SK-N-SH treated with all-trans-retinoic acid at 6 μM for 48 hours (cell line): ENCODE measurements around the gene C1orf159.
"Not testable (repeated sequence)": the region's sequence is repeated elsewhere in the genome, so short reads cannot be mapped to it uniquely, and the experiment has no call there.

ENCODE experiments used
- ATAC-seq: fragments of 200-7000 bp; cut with Tn5 transposase; 3 replicates; pipeline ENCODE4 v1.9.1; 2020; ENCODE audit warnings: mild to moderate bottlenecking, moderate library complexity
- ARNTL ChIP-seq: fragments of 450-650 bp; formaldehyde crosslinking; IDR thresholded peaks from 2 replicates; pipeline ENCODE4 v1.5.0; 2020; ENCODE audit warnings: low read depth, mild to moderate bottlenecking, moderate library complexity, borderline replicate concordance
- BACH2 ChIP-seq: fragments of 250-450 bp; sonication (Bioruptor Pico); IDR thresholded peaks from 2 replicates; pipeline ENCODE4 v1.9.0; 2021; ENCODE audit warnings: mild to moderate bottlenecking, borderline replicate concordance
- CSDC2 ChIP-seq: fragments of 250-450 bp; sonication (Bioruptor Pico); IDR thresholded peaks from 2 replicates; pipeline ENCODE4 v1.5.0; 2020; ENCODE audit warnings: mild to moderate bottlenecking, moderate library complexity
- ESRRG ChIP-seq: fragments of 250-450 bp; sonication (Bioruptor Pico); IDR thresholded peaks from 2 replicates; pipeline ENCODE4 v1.6.1; 2021; ENCODE audit warnings: mild to moderate bottlenecking
- GLIS3 ChIP-seq: fragments of 250-450 bp; sonication (Bioruptor Pico); IDR thresholded peaks from 2 replicates; pipeline ENCODE4 v1.5.0; 2020; ENCODE audit warnings: mild to moderate bottlenecking, moderate library complexity
- ISL1 ChIP-seq: fragments of 250-450 bp; sonication (Bioruptor Pico); IDR thresholded peaks from 2 replicates; pipeline ENCODE4 v2.1.2; 2022; ENCODE audit warnings: mild to moderate bottlenecking, moderate library complexity
- OSR1 ChIP-seq: fragments of 250-450 bp; sonication (Bioruptor Pico); IDR thresholded peaks from 2 replicates; pipeline ENCODE4 v1.8.0; 2022; ENCODE audit warnings: moderate library complexity, mild to moderate bottlenecking, inconsistent platforms
- PPARA ChIP-seq: fragments of 250-450 bp; sonication (Bioruptor Pico); IDR thresholded peaks from 2 replicates; pipeline ENCODE4 v1.5.0; 2020; ENCODE audit warnings: mild to moderate bottlenecking, borderline replicate concordance
- RARB ChIP-seq: fragments of 250-450 bp; sonication (Bioruptor Pico); IDR thresholded peaks from 2 replicates; pipeline ENCODE4 v1.8.0; 2021; ENCODE audit warnings: mild to moderate bottlenecking, moderate library complexity
- SNAI2 ChIP-seq: fragments of 250-450 bp; sonication (Bioruptor Pico); IDR thresholded peaks from 2 replicates; pipeline ENCODE4 v1.5.0; 2020; ENCODE audit warnings: mild to moderate bottlenecking, moderate library complexity
- TCF4 ChIP-seq: fragments of 250-450 bp; sonication (Bioruptor Pico); IDR thresholded peaks from 2 replicates; pipeline ENCODE4 v1.8.0; 2021; ENCODE audit warnings: mild to moderate bottlenecking, moderate library complexity, borderline replicate concordance
- TOX ChIP-seq: fragments of 250-450 bp; sonication (Bioruptor Pico); IDR thresholded peaks from 2 replicates; pipeline ENCODE4 v1.8.0; 2021; ENCODE audit warnings: mild to moderate bottlenecking, moderate library complexity, borderline replicate concordance
- ZC3H10 ChIP-seq: fragments of 250-450 bp; sonication (Bioruptor Pico); IDR thresholded peaks from 2 replicates; pipeline ENCODE4 v1.5.1; 2021; ENCODE audit warnings: mild to moderate bottlenecking, moderate library complexity
- ZFP3 ChIP-seq: fragments of 250-450 bp; sonication (Bioruptor Pico); IDR thresholded peaks from 2 replicates; pipeline ENCODE4 v1.5.0; 2020; ENCODE audit warnings: mild to moderate bottlenecking, moderate library complexity
- ZFP30 ChIP-seq: fragments of 450-650 bp; formaldehyde crosslinking; IDR thresholded peaks from 2 replicates; pipeline ENCODE4 v1.5.0; 2022; ENCODE audit warnings: mild to moderate bottlenecking, moderate library complexity
- ZNF565 ChIP-seq: fragments of 450-650 bp; formaldehyde crosslinking; conservative IDR thresholded peaks from 2 replicates; pipeline ENCODE4 v1.5.0; 2020; ENCODE audit warnings: low read depth, mild to moderate bottlenecking, moderate library complexity
- ZNF70 ChIP-seq: fragments of 450-650 bp; formaldehyde crosslinking; IDR thresholded peaks from 2 replicates; pipeline ENCODE4 v1.5.0; 2020; ENCODE audit warnings: mild to moderate bottlenecking, moderate library complexity
- ZNF8 ChIP-seq: fragments of 450-650 bp; formaldehyde crosslinking; IDR thresholded peaks from 2 replicates; pipeline ENCODE4 v1.5.0; 2020; ENCODE audit warnings: mild to moderate bottlenecking, moderate library complexity
- TF ChIP-seq, protein P1 (sequence below): fragments of 250-450 bp; sonication (Bioruptor Pico); IDR thresholded peaks from 2 replicates; pipeline ENCODE4 v1.8.0; 2021; ENCODE audit warnings: low read depth, mild to moderate bottlenecking, moderate library complexity, borderline replicate concordance
- TF ChIP-seq, protein P2 (sequence below): fragments of 250-450 bp; sonication (Bioruptor Pico); IDR thresholded peaks from 2 replicates; pipeline ENCODE4 v1.5.0; 2020; ENCODE audit warnings: mild to moderate bottlenecking, moderate library complexity
- TF ChIP-seq, protein P3 (sequence below): fragments of 250-450 bp; sonication (Bioruptor Pico); IDR thresholded peaks from 2 replicates; pipeline ENCODE4 v1.8.0; 2020; ENCODE audit warnings: mild to moderate bottlenecking, moderate library complexity, borderline replicate concordance
- TF ChIP-seq, protein P4 (sequence below): fragments of 250-450 bp; sonication (Bioruptor Pico); IDR thresholded peaks from 2 replicates; pipeline ENCODE4 v1.5.1; 2020; ENCODE audit warnings: low read depth, mild to moderate bottlenecking, moderate library complexity

C1orf159 gene

DNA sequence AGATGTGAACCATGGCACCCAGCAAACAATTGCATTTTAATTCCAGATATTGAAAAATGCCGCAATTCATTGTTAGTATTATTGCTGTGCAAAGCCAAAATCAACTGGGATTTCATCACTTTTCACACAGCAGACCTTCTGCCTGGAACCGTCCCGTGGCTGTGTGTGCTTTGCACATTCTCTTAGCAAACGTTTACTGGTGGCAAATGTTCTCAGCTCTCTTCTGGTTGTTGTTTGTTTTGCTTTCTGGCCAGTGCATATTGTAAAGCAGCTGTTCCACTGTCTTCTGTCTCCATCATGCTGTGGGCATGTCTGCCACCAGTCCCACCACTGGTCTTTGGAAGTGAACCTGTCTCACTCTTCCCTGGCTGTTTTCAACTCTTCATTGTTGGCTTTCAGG lies 38.0 kb upstream of the C1orf159 start:
- ATAC-seq, result no peak
- TF ChIP-seq ISL1 (no peak), TOX (CRISPR knock-in tag) (no peak), PPARA (CRISPR knock-in tag) (no peak), ESRRG (CRISPR knock-in tag) (no peak), ZNF565 (CRISPR knock-in tag) (no peak), ZFP30 (CRISPR knock-in tag) (no peak), RARB (CRISPR knock-in tag) (no peak), ZNF8 (CRISPR knock-in tag) (no peak), TCF4 (CRISPR knock-in tag) (no peak), SNAI2 (CRISPR knock-in tag) (no peak), ARNTL (CRISPR knock-in tag) (no peak), CSDC2 (CRISPR knock-in tag) (no peak), ZC3H10 (no peak), BACH2 (CRISPR knock-in tag) (no peak)

DNA sequence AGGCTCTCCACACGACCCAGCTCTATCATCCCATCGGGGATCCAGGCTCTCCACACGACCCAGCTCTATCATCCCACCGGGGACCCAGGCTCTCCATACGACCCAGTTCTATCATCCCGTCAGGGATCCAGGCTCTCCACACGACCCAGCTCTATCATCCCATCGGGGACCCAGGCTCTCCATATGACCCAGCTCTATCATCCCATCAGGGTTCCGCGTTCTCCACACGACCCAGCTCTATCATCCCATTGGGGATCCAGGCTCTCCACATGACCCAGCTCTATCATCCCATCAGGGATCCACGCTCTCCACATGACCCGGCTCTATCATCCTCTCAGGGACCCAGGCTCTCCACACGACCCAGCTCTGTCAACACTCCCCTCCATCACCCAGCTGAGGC lies 37.3 kb upstream of the C1orf159 start:
- not testable (repeated sequence) for ATAC-seq

DNA sequence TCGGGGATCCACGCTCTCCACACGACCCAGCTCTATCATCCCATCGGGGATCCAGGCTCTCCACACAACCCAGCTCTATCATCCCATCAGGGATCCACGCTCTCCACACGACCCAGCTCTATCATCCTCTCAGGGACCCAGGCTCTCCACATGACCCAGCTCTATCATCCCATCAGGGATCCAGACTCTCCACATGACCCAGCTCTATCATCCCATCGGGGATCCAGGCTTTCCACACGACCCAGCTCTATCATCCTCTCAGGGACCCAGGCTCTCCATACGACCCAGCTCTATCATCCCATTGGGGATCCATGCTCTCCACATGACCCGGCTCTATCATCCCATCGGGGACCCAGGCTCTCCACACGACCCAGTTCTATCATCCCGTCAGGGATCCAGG lies 36.5 kb upstream of the C1orf159 start:
- ATAC-seq, result not testable (repeated sequence)

DNA sequence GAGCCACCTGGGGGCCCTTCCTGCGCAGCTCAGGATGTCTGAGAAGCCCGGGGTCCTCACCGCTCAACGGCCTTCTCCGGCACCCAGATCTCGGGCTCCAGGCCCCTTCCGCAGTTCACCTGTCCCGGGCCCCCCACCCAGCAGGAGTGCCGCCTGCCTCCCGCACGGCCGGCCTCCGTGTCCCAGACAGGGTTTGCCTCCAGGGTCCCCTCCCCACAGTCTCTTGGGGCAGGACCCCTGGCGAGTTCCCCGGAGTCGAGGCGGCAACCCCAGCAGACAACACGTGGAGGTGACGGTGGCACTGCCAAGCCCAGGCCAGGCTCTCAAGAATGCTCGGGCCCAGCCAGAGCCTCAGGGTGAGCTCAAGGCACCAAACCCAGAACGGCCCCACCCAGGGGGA lies 35.4 kb upstream of the C1orf159 start:
- TF ChIP-seq, protein P1, sequence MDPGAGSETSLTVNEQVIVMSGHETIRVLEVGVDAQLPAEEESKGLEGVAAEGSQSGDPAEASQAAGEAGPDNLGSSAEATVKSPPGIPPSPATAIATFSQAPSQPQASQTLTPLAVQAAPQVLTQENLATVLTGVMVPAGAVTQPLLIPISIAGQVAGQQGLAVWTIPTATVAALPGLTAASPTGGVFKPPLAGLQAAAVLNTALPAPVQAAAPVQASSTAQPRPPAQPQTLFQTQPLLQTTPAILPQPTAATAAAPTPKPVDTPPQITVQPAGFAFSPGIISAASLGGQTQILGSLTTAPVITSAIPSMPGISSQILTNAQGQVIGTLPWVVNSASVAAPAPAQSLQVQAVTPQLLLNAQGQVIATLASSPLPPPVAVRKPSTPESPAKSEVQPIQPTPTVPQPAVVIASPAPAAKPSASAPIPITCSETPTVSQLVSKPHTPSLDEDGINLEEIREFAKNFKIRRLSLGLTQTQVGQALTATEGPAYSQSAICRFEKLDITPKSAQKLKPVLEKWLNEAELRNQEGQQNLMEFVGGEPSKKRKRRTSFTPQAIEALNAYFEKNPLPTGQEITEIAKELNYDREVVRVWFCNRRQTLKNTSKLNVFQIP (CRISPR knock-in tag), result no peak
- TF ChIP-seq ZNF565 (CRISPR knock-in tag) (no peak), RARB (CRISPR knock-in tag) (no peak), TCF4 (CRISPR knock-in tag) (no peak), ZFP3 (CRISPR knock-in tag) (no peak), CSDC2 (CRISPR knock-in tag) (no peak), BACH2 (CRISPR knock-in tag) (no peak), ESRRG (CRISPR knock-in tag) (no peak), ZNF70 (no peak), ZNF8 (CRISPR knock-in tag) (no peak), ISL1 (no peak), ZC3H10 (no peak), PPARA (CRISPR knock-in tag) (no peak), GLIS3 (no peak), OSR1 (CRISPR knock-in tag) (no peak)
- TF ChIP-seq, protein P2, sequence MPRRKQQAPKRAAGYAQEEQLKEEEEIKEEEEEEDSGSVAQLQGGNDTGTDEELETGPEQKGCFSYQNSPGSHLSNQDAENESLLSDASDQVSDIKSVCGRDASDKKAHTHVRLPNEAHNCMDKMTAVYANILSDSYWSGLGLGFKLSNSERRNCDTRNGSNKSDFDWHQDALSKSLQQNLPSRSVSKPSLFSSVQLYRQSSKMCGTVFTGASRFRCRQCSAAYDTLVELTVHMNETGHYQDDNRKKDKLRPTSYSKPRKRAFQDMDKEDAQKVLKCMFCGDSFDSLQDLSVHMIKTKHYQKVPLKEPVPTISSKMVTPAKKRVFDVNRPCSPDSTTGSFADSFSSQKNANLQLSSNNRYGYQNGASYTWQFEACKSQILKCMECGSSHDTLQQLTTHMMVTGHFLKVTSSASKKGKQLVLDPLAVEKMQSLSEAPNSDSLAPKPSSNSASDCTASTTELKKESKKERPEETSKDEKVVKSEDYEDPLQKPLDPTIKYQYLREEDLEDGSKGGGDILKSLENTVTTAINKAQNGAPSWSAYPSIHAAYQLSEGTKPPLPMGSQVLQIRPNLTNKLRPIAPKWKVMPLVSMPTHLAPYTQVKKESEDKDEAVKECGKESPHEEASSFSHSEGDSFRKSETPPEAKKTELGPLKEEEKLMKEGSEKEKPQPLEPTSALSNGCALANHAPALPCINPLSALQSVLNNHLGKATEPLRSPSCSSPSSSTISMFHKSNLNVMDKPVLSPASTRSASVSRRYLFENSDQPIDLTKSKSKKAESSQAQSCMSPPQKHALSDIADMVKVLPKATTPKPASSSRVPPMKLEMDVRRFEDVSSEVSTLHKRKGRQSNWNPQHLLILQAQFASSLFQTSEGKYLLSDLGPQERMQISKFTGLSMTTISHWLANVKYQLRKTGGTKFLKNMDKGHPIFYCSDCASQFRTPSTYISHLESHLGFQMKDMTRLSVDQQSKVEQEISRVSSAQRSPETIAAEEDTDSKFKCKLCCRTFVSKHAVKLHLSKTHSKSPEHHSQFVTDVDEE (CRISPR knock-in tag), result no peak
- TF ChIP-seq, protein P3, sequence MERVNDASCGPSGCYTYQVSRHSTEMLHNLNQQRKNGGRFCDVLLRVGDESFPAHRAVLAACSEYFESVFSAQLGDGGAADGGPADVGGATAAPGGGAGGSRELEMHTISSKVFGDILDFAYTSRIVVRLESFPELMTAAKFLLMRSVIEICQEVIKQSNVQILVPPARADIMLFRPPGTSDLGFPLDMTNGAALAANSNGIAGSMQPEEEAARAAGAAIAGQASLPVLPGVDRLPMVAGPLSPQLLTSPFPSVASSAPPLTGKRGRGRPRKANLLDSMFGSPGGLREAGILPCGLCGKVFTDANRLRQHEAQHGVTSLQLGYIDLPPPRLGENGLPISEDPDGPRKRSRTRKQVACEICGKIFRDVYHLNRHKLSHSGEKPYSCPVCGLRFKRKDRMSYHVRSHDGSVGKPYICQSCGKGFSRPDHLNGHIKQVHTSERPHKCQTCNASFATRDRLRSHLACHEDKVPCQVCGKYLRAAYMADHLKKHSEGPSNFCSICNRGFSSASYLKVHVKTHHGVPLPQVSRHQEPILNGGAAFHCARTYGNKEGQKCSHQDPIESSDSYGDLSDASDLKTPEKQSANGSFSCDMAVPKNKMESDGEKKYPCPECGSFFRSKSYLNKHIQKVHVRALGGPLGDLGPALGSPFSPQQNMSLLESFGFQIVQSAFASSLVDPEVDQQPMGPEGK (CRISPR knock-in tag), result no peak
- TF ChIP-seq, protein P4, sequence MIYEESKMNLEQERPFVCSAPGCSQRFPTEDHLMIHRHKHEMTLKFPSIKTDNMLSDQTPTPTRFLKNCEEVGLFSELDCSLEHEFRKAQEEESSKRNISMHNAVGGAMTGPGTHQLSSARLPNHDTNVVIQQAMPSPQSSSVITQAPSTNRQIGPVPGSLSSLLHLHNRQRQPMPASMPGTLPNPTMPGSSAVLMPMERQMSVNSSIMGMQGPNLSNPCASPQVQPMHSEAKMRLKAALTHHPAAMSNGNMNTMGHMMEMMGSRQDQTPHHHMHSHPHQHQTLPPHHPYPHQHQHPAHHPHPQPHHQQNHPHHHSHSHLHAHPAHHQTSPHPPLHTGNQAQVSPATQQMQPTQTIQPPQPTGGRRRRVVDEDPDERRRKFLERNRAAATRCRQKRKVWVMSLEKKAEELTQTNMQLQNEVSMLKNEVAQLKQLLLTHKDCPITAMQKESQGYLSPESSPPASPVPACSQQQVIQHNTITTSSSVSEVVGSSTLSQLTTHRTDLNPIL, result no peak
- TF ChIP-seq, all 23 proteins: peak for 0
- no peak for ATAC-seq
